HepG2 (cell line): ENCODE results near the gene SMLR1. TPM values are rescaled to one million over a fixed set of nuclear protein-coding genes. Genes with fewer than 3 reads are reported as not detected.

Experiments
- ATAC-seq: fragments of 200-7000 bp; cut with Tn5 transposase; 3 replicates; pipeline ENCODE4 v1.9.1; 2020; ENCODE audit warnings: mild to moderate bottlenecking, moderate library complexity
- BruUV-seq: library from RNA; stranded (reverse); fragments of 400-500 nt; replicated peaks from 2 replicates; lab custom pipeline; 2021; lab: Mats Ljungman, UMichigan
- CTCF ChIA-PET: fragments of 300-600 bp; formaldehyde crosslinking; extraction: SDS; loops from one replicate; lab custom pipeline; 2021; ENCODE audit warnings: low total read pairs, inconsistent platforms, low intra/inter-chr PET ratio; lab: Yijun Ruan, JAX
- POLR2A ChIA-PET: fragments of 350-600 bp; sonication (Branson Sonifier 250); formaldehyde crosslinking; loops from one replicate; lab custom pipeline; 2020; ENCODE audit warnings: antibody characterized with exemption, inconsistent platforms; lab: Yijun Ruan, JAX
- DNase-seq: peaks from one replicate; pipeline ENCODE4 v3.0.0-alpha.2; 2015; ENCODE audit warnings: low spot score
- FAIRE-seq: peaks from 3 replicates; lab custom pipeline; 2011; peaks lifted over from hg19 to GRCh38; lab: Jason Lieb, UNC
- H2AFZ ChIP-seq: one replicate; pipeline ENCODE4 v1.6.1; 2011; ENCODE audit warnings: low read length, inconsistent platforms
- H3K27ac ChIP-seq: fragments of 300-600 bp; 3 replicates; pipeline ENCODE4 v1.8.0; 2011; ENCODE audit warnings: mixed run types, mild to moderate bottlenecking, mixed read lengths, low read length, inconsistent platforms; ENCODE audit not compliant: insufficient read depth; ENCODE audit errors: extremely low read length
- H3K27me3 ChIP-seq, 2 experiments: fragments of 200-600 bp in 1 of 2; 2 replicates in 1 of 2; 3 replicates in 1 of 2; pipeline versions ENCODE4 v1.6.0 to v1.8.0; 2011; ENCODE audit warnings: low read length in 2 of 2, mild to moderate bottlenecking in 2 of 2, moderate library complexity in 2 of 2, inconsistent platforms in 1 of 2; ENCODE audit not compliant: insufficient read depth in 2 of 2, control insufficient read depth in 1 of 2
- H3K36me3 ChIP-seq, 2 experiments: fragments of 200-600 bp in 1 of 2; replicated peaks in 1 of 2; 2 replicates in 1 of 2; 3 replicates in 1 of 2; pipeline versions ENCODE4 v1.5.1 to v1.8.0; 2011; ENCODE audit warnings: low read length in 2 of 2, inconsistent platforms in 1 of 2; ENCODE audit not compliant: insufficient read depth in 2 of 2, control insufficient read depth in 1 of 2
- H3K4me1 ChIP-seq: 2 replicates; pipeline ENCODE4 v1.5.1; 2012; ENCODE audit warnings: low read length, inconsistent platforms; ENCODE audit not compliant: insufficient read depth
- H3K4me2 ChIP-seq: 2 replicates; pipeline ENCODE4 v1.6.0; 2011; ENCODE audit warnings: low read depth, low read length, inconsistent platforms
- H3K4me3 ChIP-seq, 3 experiments: fragments of 200-600 bp in 1 of 3; sonication (generic), shearing (Covaris generic) in 1 of 3; replicated peaks in 1 of 3; 2 replicates each; pipeline ENCODE4 v1.5.1; 2011 to 2016; ENCODE audit warnings: low read length in 3 of 3, inconsistent platforms in 2 of 3, low read depth in 2 of 3, mild to moderate bottlenecking in 2 of 3, control low read depth in 1 of 3, mixed read lengths in 1 of 3; ENCODE audit not compliant: insufficient read depth in 1 of 3
- H3K79me2 ChIP-seq: one replicate; pipeline ENCODE4 v1.6.1; 2011; ENCODE audit warnings: low read length, inconsistent platforms; ENCODE audit not compliant: insufficient read depth
- H3K9ac ChIP-seq: 2 replicates; pipeline ENCODE4 v1.6.0; 2011; ENCODE audit warnings: mild to moderate bottlenecking, low read depth, low read length, inconsistent platforms; ENCODE audit not compliant: insufficient read depth
- H3K9me3 ChIP-seq: 2 replicates; pipeline ENCODE4 v1.5.1; 2012; ENCODE audit warnings: mild to moderate bottlenecking, low read length
- H4K20me1 ChIP-seq: 2 replicates; pipeline ENCODE4 v1.6.0; 2011; ENCODE audit warnings: inconsistent platforms, mild to moderate bottlenecking, low read length, moderate library complexity; ENCODE audit not compliant: insufficient read depth
- CHD2 ChIP-seq: IDR thresholded peaks from 2 replicates; pipeline ENCODE4 v1.6.1; 2011; ENCODE audit warnings: low read depth, low read length, improper control_type of control experiment
- FOXK1 ChIP-seq: sonication (generic); formaldehyde crosslinking; IDR thresholded peaks from 2 replicates; pipeline ENCODE4 v1.4.0; 2020; ENCODE audit warnings: low read depth, missing genetic modification reagents, borderline replicate concordance
- LRRFIP1 ChIP-seq: sonication (generic); formaldehyde crosslinking; conservative IDR thresholded peaks from 2 replicates; pipeline ENCODE4 v1.4.0; 2020; ENCODE audit warnings: missing genetic modification reagents
- NCOR1 ChIP-seq: fragments of 200-600 bp; sonication (generic); IDR thresholded peaks from 2 replicates; pipeline ENCODE4 v1.7.0; 2017; ENCODE audit warnings: antibody characterized with exemption, low read length, borderline replicate concordance
- SRF ChIP-seq: IDR thresholded peaks from 2 replicates; pipeline ENCODE4 v1.6.1; 2011; ENCODE audit warnings: mild to moderate bottlenecking, low read depth, low read length, moderate library complexity
- SRY ChIP-seq: sonication (generic); formaldehyde crosslinking; IDR thresholded peaks from 2 replicates; pipeline ENCODE4 v1.8.0; 2022; ENCODE audit warnings: mild to moderate bottlenecking, missing genetic modification reagents
- ZNF34 ChIP-seq: sonication (generic); formaldehyde crosslinking; IDR thresholded peaks from 2 replicates; pipeline ENCODE4 v1.4.0; 2020; ENCODE audit warnings: mild to moderate bottlenecking, missing genetic modification reagents, borderline replicate concordance
- ZNF562 ChIP-seq: sonication (generic); formaldehyde crosslinking; IDR thresholded peaks from 2 replicates; pipeline ENCODE4 v1.8.0; 2022; ENCODE audit warnings: missing genetic modification reagents, borderline replicate concordance
- WGBS: methylation state at CpG from one replicate; pipeline ENCODE4 v1.1.6; 2017; ENCODE audit warnings: low lambda C conversion rate; 5-methylcytosine and 5-hydroxymethylcytosine counted together
- in situ Hi-C: cut with HindIII; loops from 2 replicates; pipeline ENCODE4 v1.10.0; 2017; ENCODE audit warnings: low pct_unique_long_range_greater_than_20kb; ENCODE audit not compliant: extremely low pct_ligation_motif_present
- intact Hi-C: fragments of 100-400 bp; cut with micrococcal nuclease; formaldehyde crosslinking; loops from one replicate; pipeline ENCODE4 v1.10.0; 2022; ENCODE audit not compliant: unreplicated experiment
- polyA plus RNA-seq, 8 experiments: library from polyadenylated mRNA; depleted of rRNA in 3 of 8; stranded (reverse) in 7 of 8; unstranded in 1 of 8; fragments of >200 nt; fragmentation: Illumina TruSeq in 4 of 8; extraction: Trizol in 4 of 8; gene quantifications; 2 replicates each; pipeline versions ENCODE4 v1.2.1 to v1.2.3, GENCODE V29; 2011 to 2016; ENCODE audit warnings: low read depth in 4 of 8, missing spikeins in 1 of 8, mixed read lengths in 1 of 8; ENCODE audit not compliant: insufficient read depth in 1 of 8
- total RNA-seq, 5 experiments: library from RNA; depleted of rRNA; stranded (reverse); fragments of >200 nt; fragmentation: Illumina TruSeq; extraction: Trizol; gene quantifications; 2 replicates each; pipeline ENCODE4 v1.2.3, GENCODE V29; 2016; ENCODE audit warnings: low read depth in 1 of 5
- TF ChIP-seq, protein P1 (sequence below): sonication (generic); formaldehyde crosslinking; IDR thresholded peaks from 2 replicates; pipeline ENCODE4 v1.4.0; 2020; ENCODE audit warnings: missing genetic modification reagents, borderline replicate concordance

SMLR1 gene
- total and polyA plus RNA-seq, 2 of the 13 experiments (the other 11 are each of a cell fraction or from before 2014, with no cell fraction given): 41.8 to 104 TPM

DNA sequence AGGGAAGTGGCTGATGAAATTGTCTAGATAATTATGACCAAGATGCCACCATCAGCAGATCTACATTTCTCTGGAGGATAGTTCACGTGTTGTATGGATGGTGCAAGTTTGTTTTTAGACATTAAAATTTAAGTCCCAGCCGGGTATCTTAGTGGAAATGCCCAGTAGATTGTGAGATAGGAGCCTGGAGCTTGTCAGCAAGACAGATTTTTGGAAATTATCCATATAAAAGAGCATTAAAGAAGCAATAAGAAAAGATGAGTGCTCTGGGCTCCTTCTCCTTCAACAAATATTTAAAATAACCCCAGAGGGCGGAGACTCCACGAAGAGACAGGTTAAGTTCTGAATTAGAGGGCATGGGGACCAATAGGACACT lies 47.6 kb upstream of the SMLR1 start:
- Histone ChIP-seq H3K79me2 (no peaks in the 10 kb centered on the region), H3K27me3 (no peaks in the 10 kb centered on the region; a peak in 1 of 5 replicates), H3K36me3 (no peaks in the 10 kb centered on the region), H4K20me1 (no peaks in the 10 kb centered on the region), H3K9me3 (no peaks in the 10 kb centered on the region), H3K4me1 (no peaks in the 10 kb centered on the region), H3K9ac (no peak overlapping the region), H3K27ac (no peak overlapping the region), H3K4me3 (no peak overlapping the region), H3K4me2 (no peak overlapping the region), H2AFZ (no peak overlapping the region)
- intact Hi-C loops (no loop called here), in situ Hi-C loops (no loop called here)
- BruUV-seq: no TSS peak
- TF ChIP-seq CHD2: no peak
- DNase-seq: no peak
- CTCF ChIA-PET: no interaction called here
- POLR2A ChIA-PET: no interaction called here
- WGBS: 20% methylated on average over 4 of the region's 4 CpGs
- ATAC-seq: no peak
- FAIRE-seq: no peak

- Histone ChIP-seq H3K9me3 (no peaks in the 10 kb centered on the region), H3K36me3 (no peaks in the 10 kb centered on the region), H3K9ac (no peak overlapping the region), H3K4me2 (no peak overlapping the region)
- TF ChIP-seq NCOR1: no peak
- no peak for TF ChIP-seq ZNF34 (CRISPR knock-in tag)
- TF ChIP-seq FOXK1 (CRISPR knock-in tag): no peak
- TF ChIP-seq LRRFIP1 (CRISPR knock-in tag): no peak
- TF ChIP-seq, protein P1, sequence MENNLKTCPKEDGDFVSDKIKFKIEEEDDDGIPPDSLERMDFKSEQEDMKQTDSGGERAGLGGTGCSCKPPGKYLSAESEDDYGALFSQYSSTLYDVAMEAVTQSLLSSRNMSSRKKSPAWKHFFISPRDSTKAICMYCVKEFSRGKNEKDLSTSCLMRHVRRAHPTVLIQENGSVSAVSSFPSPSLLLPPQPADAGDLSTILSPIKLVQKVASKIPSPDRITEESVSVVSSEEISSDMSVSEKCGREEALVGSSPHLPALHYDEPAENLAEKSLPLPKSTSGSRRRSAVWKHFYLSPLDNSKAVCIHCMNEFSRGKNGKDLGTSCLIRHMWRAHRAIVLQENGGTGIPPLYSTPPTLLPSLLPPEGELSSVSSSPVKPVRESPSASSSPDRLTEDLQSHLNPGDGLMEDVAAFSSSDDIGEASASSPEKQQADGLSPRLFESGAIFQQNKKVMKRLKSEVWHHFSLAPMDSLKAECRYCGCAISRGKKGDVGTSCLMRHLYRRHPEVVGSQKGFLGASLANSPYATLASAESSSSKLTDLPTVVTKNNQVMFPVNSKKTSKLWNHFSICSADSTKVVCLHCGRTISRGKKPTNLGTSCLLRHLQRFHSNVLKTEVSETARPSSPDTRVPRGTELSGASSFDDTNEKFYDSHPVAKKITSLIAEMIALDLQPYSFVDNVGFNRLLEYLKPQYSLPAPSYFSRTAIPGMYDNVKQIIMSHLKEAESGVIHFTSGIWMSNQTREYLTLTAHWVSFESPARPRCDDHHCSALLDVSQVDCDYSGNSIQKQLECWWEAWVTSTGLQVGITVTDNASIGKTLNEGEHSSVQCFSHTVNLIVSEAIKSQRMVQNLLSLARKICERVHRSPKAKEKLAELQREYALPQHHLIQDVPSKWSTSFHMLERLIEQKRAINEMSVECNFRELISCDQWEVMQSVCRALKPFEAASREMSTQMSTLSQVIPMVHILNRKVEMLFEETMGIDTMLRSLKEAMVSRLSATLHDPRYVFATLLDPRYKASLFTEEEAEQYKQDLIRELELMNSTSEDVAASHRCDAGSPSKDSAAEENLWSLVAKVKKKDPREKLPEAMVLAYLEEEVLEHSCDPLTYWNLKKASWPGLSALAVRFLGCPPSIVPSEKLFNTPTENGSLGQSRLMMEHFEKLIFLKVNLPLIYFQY (CRISPR knock-in tag): no peak
- no peak for TF ChIP-seq SRY (CRISPR knock-in tag)
- TF ChIP-seq ZNF562 (CRISPR knock-in tag): no peak
- peak; percentile 65 for TF ChIP-seq SRF
- TF ChIP-seq, all 625 proteins: peak for 1
- no peaks in the 10 kb centered on the region for H4K20me1 ChIP-seq
- no peak overlapping the region for H3K4me3 ChIP-seq
- ChIA-PET CTCF (no interaction called here), POLR2A (no interaction called here)
- in situ Hi-C loops: no loop called here
- ATAC-seq (no peak), DNase-seq (no peak), FAIRE-seq (no peak)
- no peak overlapping the region for H2AFZ ChIP-seq
- H3K4me1 ChIP-seq: no peaks in the 10 kb centered on the region
- no peaks in the 10 kb centered on the region; a peak in 1 of 5 replicates for H3K27me3 ChIP-seq
- no peak overlapping the region for H3K27ac ChIP-seq
- no peaks in the 10 kb centered on the region for H3K79me2 ChIP-seq
- BruUV-seq: no TSS peak
- 4% methylated on average over 1 of the region's 1 CpG for WGBS
- intact Hi-C loops: no loop called here
Observed at GRCh38 chr6:130780122-130780521, 47.1 kb upstream of the SMLR1 start.
